Stimulated activated naive CD8-positive, alpha-beta T cell treated with anti-CD3 and anti-CD28 coated beads, Interleukin-15, Interleukin-2, amounts not matched to agents 100 ng/mL and 50 ng/mL, for 24 hours (primary cell): ENCODE measurements around the gene TMEM167B.
A peak's percentile ranks its signal among the peaks of the same experiment; 100 is the strongest.

Experiments used
- H3K27ac Mint-ChIP-seq: one replicate; pipeline ENCODE4 v1.8.0; 2021; ENCODE audit warnings: mild to moderate bottlenecking, mixed read lengths
- H3K27me3 Mint-ChIP-seq: one replicate; pipeline ENCODE4 v1.8.0; 2021; ENCODE audit warnings: mixed read lengths
- H3K36me3 Mint-ChIP-seq: one replicate; pipeline ENCODE4 v1.8.0; 2021; ENCODE audit warnings: low read depth, mixed read lengths
- H3K4me1 Mint-ChIP-seq: one replicate; pipeline ENCODE4 v1.8.0; 2021; ENCODE audit warnings: low read depth, mixed read lengths
- H3K4me3 Mint-ChIP-seq: one replicate; pipeline ENCODE4 v1.8.0; 2021; ENCODE audit warnings: mild to moderate bottlenecking, mixed read lengths
- H3K9me3 Mint-ChIP-seq: one replicate; pipeline ENCODE4 v1.8.0; 2021; ENCODE audit warnings: mixed read lengths

TMEM167B gene

DNA sequence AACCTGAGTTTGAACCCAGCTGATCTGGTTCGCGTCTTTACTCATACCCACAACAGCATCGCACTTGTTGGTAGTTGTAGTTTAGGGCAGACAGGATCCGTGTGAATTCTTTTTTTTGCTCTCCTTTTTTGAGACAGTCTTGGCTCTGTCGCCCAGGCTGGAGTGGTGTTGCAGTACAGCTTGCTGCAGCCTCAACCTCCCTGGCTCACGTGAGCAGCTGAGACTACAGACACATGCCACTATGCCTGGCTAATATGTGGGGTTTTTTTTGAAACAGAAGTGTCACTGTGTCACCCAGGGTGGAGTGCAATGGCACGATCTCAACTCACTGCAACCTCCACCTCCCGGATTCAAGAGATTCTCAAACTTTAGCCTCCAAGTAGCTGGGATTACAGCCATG is 22.7 kb upstream of the TMEM167B start:
- Mint-ChIP-seq H3K4me1 (no peaks in the 10 kb centered on the region), H3K27me3 (no peaks in the 10 kb centered on the region), H3K4me3 (no peak overlapping the region), H3K27ac (no peak overlapping the region), H3K36me3 (peaks cover 34% of the 10 kb centered on the region), H3K9me3 (no peaks in the 10 kb centered on the region)

- H3K27ac Mint-ChIP-seq: no peak overlapping the region
- H3K9me3 Mint-ChIP-seq: no peaks in the 10 kb centered on the region
- H3K27me3 Mint-ChIP-seq: no peaks in the 10 kb centered on the region
- peaks cover 34% of the 10 kb centered on the region for H3K36me3 Mint-ChIP-seq
- no peak overlapping the region for H3K4me3 Mint-ChIP-seq
- H3K4me1 Mint-ChIP-seq: peaks cover 4% of the 10 kb centered on the region
Observed at GRCh38 chr1:109069294-109069693, 21.3 kb upstream of the TMEM167B start.

GRCh38 chr1:109075531-109076490 is 14.8 kb upstream of the TMEM167B start, which contains the start of gene TAF13:
Gene TAF13 (minus strand): TSS chr1:109076003. CDS start chr1:109075947, 56 bp downstream.
- peak within 1 kb of the TSS; percentile 99 for H3K4me3 Mint-ChIP-seq
- peaks cover 8% of the 10 kb centered on the region for H3K36me3 Mint-ChIP-seq
- H3K4me1 Mint-ChIP-seq: peaks cover 25% of the 10 kb centered on the region
- peak within 1 kb of the TSS; percentile 97 for H3K27ac Mint-ChIP-seq
- H3K27me3 Mint-ChIP-seq: no peaks in the 10 kb centered on the region
- no peaks in the 10 kb centered on the region for H3K9me3 Mint-ChIP-seq

GRCh38 chr1:109078317-109078716 is 12.2 kb upstream of the TMEM167B start:
- Mint-ChIP-seq H3K4me1 (peaks cover 25% of the 10 kb centered on the region), H3K4me3 (no peak overlapping the region), H3K36me3 (peaks cover 3% of the 10 kb centered on the region), H3K27ac (no peak overlapping the region), H3K9me3 (no peaks in the 10 kb centered on the region), H3K27me3 (no peaks in the 10 kb centered on the region)

- Mint-ChIP-seq H3K9me3 (no peaks in the 10 kb centered on the region), H3K36me3 (peaks cover 1% of the 10 kb centered on the region), H3K4me3 (no peak overlapping the region), H3K27ac (no peak overlapping the region), H3K4me1 (peaks cover 21% of the 10 kb centered on the region), H3K27me3 (no peaks in the 10 kb centered on the region)
Observed at GRCh38 chr1:109079240-109079622, 11.3 kb upstream of the TMEM167B start.

GRCh38 chr1:109080441-109081082 is 10.0 kb upstream of the TMEM167B start:
- no peak overlapping the region for H3K4me3 Mint-ChIP-seq
- no peaks in the 10 kb centered on the region for H3K36me3 Mint-ChIP-seq
- peaks cover 10% of the 10 kb centered on the region for H3K4me1 Mint-ChIP-seq
- H3K9me3 Mint-ChIP-seq: no peaks in the 10 kb centered on the region
- H3K27ac Mint-ChIP-seq: no peak overlapping the region
- H3K27me3 Mint-ChIP-seq: no peaks in the 10 kb centered on the region

DNA sequence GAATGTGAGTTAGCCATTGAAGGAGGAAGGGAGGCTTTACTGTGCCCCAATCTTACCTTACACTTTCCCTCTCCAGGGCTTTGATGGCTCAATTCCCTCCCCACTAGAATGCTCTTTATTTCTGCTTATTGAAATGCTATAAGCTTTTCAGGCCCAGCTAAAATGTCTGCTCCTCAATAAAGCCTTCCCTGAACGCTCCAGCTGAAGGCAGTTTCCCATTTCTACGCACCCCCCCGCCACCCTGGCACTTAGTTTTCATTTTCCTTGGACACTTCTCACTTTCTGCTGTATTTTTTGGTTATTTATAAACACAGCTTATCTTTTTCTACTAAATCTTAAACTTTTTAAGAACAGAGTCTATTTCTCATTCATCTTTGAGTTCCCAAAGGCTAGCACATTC is 7.1 kb upstream of the TMEM167B start:
- Mint-ChIP-seq H3K27me3 (no peaks in the 10 kb centered on the region), H3K4me3 (no peak overlapping the region), H3K27ac (no peak overlapping the region), H3K36me3 (no peaks in the 10 kb centered on the region), H3K9me3 (no peaks in the 10 kb centered on the region), H3K4me1 (no peaks in the 10 kb centered on the region)

GRCh38 chr1:109083923-109084322 is 6.6 kb upstream of the TMEM167B start:
- Mint-ChIP-seq H3K4me3 (no peak overlapping the region), H3K9me3 (no peaks in the 10 kb centered on the region), H3K27ac (no peak overlapping the region), H3K36me3 (no peaks in the 10 kb centered on the region), H3K27me3 (no peaks in the 10 kb centered on the region), H3K4me1 (no peaks in the 10 kb centered on the region)

- Mint-ChIP-seq H3K27ac (no peak overlapping the region), H3K4me3 (no peak overlapping the region)
Observed at GRCh38 chr1:109084563-109085517, 5.7 kb upstream of the TMEM167B start.

GRCh38 chr1:109089242-109090015 is 1.1 kb upstream of the TMEM167B start:
- H3K27ac Mint-ChIP-seq: peak overlapping the region; percentile 94
- H3K4me3 Mint-ChIP-seq: peak overlapping the region; percentile 96
- H3K36me3 Mint-ChIP-seq: peaks cover 20% of the 10 kb centered on the region
- no peaks in the 10 kb centered on the region for H3K9me3 Mint-ChIP-seq
- H3K27me3 Mint-ChIP-seq: no peaks in the 10 kb centered on the region
- H3K4me1 Mint-ChIP-seq: peaks cover 30% of the 10 kb centered on the region

More at GRCh38 chr1:109084563-109085517, 5.7 kb upstream of the TMEM167B start:
- no peaks in the 10 kb centered on the region for H3K36me3 Mint-ChIP-seq
- no peaks in the 10 kb centered on the region for H3K27me3 Mint-ChIP-seq
- H3K9me3 Mint-ChIP-seq: no peaks in the 10 kb centered on the region
- peaks cover 6% of the 10 kb centered on the region for H3K4me1 Mint-ChIP-seq

GRCh38 chr1:109091078-109091838 is 694 bp downstream of the TMEM167B start:
- H3K27ac Mint-ChIP-seq: peak overlapping the region; percentile 94
- H3K36me3 Mint-ChIP-seq: peaks cover 37% of the 10 kb centered on the region
- H3K27me3 Mint-ChIP-seq: no peaks in the 10 kb centered on the region
- H3K4me3 Mint-ChIP-seq: peak overlapping the region; percentile 96
- H3K4me1 Mint-ChIP-seq: peaks cover 30% of the 10 kb centered on the region
- no peaks in the 10 kb centered on the region for H3K9me3 Mint-ChIP-seq

GRCh38 chr1:109091839-109092193 is 1.3 kb downstream of the TMEM167B start:
- Mint-ChIP-seq H3K4me3 (peak overlapping the region; percentile 96), H3K36me3 (peaks cover 42% of the 10 kb centered on the region), H3K4me1 (peaks cover 30% of the 10 kb centered on the region), H3K27ac (peak overlapping the region; percentile 94), H3K9me3 (no peaks in the 10 kb centered on the region), H3K27me3 (no peaks in the 10 kb centered on the region)

- no peak overlapping the region for H3K4me3 Mint-ChIP-seq
- no peak overlapping the region for H3K27ac Mint-ChIP-seq
- H3K9me3 Mint-ChIP-seq: no peaks in the 10 kb centered on the region
- H3K4me1 Mint-ChIP-seq: peaks cover 28% of the 10 kb centered on the region
- no peaks in the 10 kb centered on the region for H3K27me3 Mint-ChIP-seq
- H3K36me3 Mint-ChIP-seq: peaks cover 42% of the 10 kb centered on the region
Observed at GRCh38 chr1:109094377-109094803, 3.8 kb downstream of the TMEM167B start.
